ENCODE results near the gene UBE2J1.

DNA sequence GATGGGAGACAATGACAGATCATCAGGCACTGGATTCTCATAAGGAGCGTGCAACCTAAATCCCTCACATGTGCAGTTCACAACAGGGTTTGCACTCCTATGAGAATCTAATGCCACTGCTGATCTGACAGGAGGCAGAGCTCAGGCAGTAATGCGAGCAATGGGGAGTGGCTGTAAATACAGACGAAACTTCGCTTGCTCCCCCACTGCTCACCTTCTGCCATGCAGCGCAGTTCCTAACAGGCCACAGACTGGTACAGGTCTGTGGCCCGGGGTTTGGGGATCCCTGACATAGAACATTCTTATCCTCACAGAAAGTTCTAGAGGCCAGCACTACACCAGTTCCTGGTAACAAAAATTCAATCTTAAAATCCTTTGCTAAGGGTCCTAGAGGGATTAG is 36.3 kb upstream of the UBE2J1 start:
- TF ChIP-seq, protein P1, sequence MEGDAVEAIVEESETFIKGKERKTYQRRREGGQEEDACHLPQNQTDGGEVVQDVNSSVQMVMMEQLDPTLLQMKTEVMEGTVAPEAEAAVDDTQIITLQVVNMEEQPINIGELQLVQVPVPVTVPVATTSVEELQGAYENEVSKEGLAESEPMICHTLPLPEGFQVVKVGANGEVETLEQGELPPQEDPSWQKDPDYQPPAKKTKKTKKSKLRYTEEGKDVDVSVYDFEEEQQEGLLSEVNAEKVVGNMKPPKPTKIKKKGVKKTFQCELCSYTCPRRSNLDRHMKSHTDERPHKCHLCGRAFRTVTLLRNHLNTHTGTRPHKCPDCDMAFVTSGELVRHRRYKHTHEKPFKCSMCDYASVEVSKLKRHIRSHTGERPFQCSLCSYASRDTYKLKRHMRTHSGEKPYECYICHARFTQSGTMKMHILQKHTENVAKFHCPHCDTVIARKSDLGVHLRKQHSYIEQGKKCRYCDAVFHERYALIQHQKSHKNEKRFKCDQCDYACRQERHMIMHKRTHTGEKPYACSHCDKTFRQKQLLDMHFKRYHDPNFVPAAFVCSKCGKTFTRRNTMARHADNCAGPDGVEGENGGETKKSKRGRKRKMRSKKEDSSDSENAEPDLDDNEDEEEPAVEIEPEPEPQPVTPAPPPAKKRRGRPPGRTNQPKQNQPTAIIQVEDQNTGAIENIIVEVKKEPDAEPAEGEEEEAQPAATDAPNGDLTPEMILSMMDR (IDR thresholded peaks at IDR 0.05), result no peak
- no peak for TF ChIP-seq POLR2A (IDR thresholded peaks at IDR 0.05)

All from tibial nerve (tissue), 3 donors.